ENCODE data around the gene FAM222B.
"Not testable (repeated sequence)": the region's sequence is repeated elsewhere in the genome, so short reads cannot be mapped to it uniquely, and the experiment has no call there.

Gene FAM222B

GRCh38 chr17:28842282-28843012 is at the start of gene FAM222B:
FAM222B (minus strand) TSS chr17:28842790; CDS start chr17:28766667, 76,123 bp downstream.
- DNase-seq, result peak; percentile 84

GRCh38 chr17:28892024-28892423 is 49.4 kb upstream of the FAM222B start:
- DNase-seq, result no peak

- no peak for DNase-seq
These were observed 48.6 kb upstream of the FAM222B start for GRCh38 chr17:28891201-28891600.

GRCh38 chr17:28889996-28890395 is 47.4 kb upstream of the FAM222B start:
- DNase-seq, result peak; percentile 93

- DNase-seq, result no peak
These were observed 46.2 kb upstream of the FAM222B start for GRCh38 chr17:28888832-28889231.

GRCh38 chr17:28887871-28888471 is 45.4 kb upstream of the FAM222B start:
- DNase-seq, result no peak

GRCh38 chr17:28885951-28886350 is 43.4 kb upstream of the FAM222B start:
- DNase-seq, result no peak

- no peak for DNase-seq
These were observed 42.8 kb upstream of the FAM222B start for GRCh38 chr17:28885363-28885762.

GRCh38 chr17:28883967-28884702 is 41.5 kb upstream of the FAM222B start:
- no peak for DNase-seq

GRCh38 chr17:28882154-28882895 is 39.7 kb upstream of the FAM222B start:
- no peak for DNase-seq

GRCh38 chr17:28881533-28882056 is 39.0 kb upstream of the FAM222B start:
- DNase-seq, result no peak

- DNase-seq, result no peak
These were observed 38.0 kb upstream of the FAM222B start for GRCh38 chr17:28880572-28880945.

GRCh38 chr17:28879886-28880571 is 37.4 kb upstream of the FAM222B start:
- no peak for DNase-seq

GRCh38 chr17:28878981-28879380 is 36.4 kb upstream of the FAM222B start:
- peak; percentile 19 for DNase-seq

GRCh38 chr17:28878158-28878910 is 35.7 kb upstream of the FAM222B start:
- no peak for DNase-seq

GRCh38 chr17:28877150-28877711 is 34.6 kb upstream of the FAM222B start:
- not testable (repeated sequence) for DNase-seq

- no peak for DNase-seq
These were observed 33.4 kb upstream of the FAM222B start for GRCh38 chr17:28875848-28876550.

- no peak for DNase-seq
These were observed 32.2 kb upstream of the FAM222B start for GRCh38 chr17:28874750-28875149.

GRCh38 chr17:28873839-28874238 is 31.2 kb upstream of the FAM222B start:
- DNase-seq, result no peak

- peak; percentile 77 for DNase-seq
These were observed 28.5 kb upstream of the FAM222B start for GRCh38 chr17:28871056-28871579.

All from MV-4-11 (cell line).